Chondrocyte (in vitro differentiated cells): Measurements from ENCODE around the gene EPHB1. TPM values are rescaled to one million over a fixed set of nuclear protein-coding genes. Genes with fewer than 3 reads are reported as not detected.

Experiments used
- DNase-seq: peaks from one replicate; pipeline ENCODE4 v3.0.0; 2021; ENCODE audit warnings: mixed read lengths, low spot score
- H3K27ac Mint-ChIP-seq: one replicate; pipeline ENCODE4 v1.8.0; 2021; ENCODE audit warnings: mild to moderate bottlenecking, moderate library complexity, mixed read lengths; ENCODE audit not compliant: unreplicated experiment
- H3K27me3 Mint-ChIP-seq: 2 replicates; pipeline ENCODE4 v1.8.0; 2021; ENCODE audit warnings: low read depth, mixed read lengths
- H3K36me3 Mint-ChIP-seq: 2 replicates; pipeline ENCODE4 v1.8.0; 2021; ENCODE audit warnings: low read depth, mixed read lengths
- H3K4me1 Mint-ChIP-seq: 2 replicates; pipeline ENCODE4 v1.8.0; 2021; ENCODE audit warnings: low read depth, mild to moderate bottlenecking, mixed read lengths
- H3K4me3 Mint-ChIP-seq: one replicate; pipeline ENCODE4 v1.8.0; 2021; ENCODE audit warnings: mild to moderate bottlenecking, moderate library complexity, mixed read lengths; ENCODE audit not compliant: unreplicated experiment
- H3K9me3 Mint-ChIP-seq: 2 replicates; pipeline ENCODE4 v1.8.0; 2021; ENCODE audit warnings: low read depth, mixed read lengths
- CTCF ChIP-seq: fragments of 200-600 bp; sonication (generic); IDR thresholded peaks from 2 replicates; pipeline ENCODE4 v1.5.0; 2021; ENCODE audit warnings: antibody characterized with exemption, mild to moderate bottlenecking, moderate library complexity
- total RNA-seq: library from RNA; stranded (reverse); gene quantifications from 3 replicates; pipeline ENCODE4 v1.2.1, GENCODE V29; 2021

Gene EPHB1
- total RNA-seq, 1 donor from 2014 or later, result 1.7 TPM

- Mint-ChIP-seq H3K9me3 (no peaks in the 10 kb centered on the region), H3K4me1 (no peaks in the 10 kb centered on the region)
- no peak for TF ChIP-seq CTCF
These were observed 41.9 kb downstream of the EPHB1 start for GRCh38 chr3:134836921-134837320.

GRCh38 chr3:134838599-134838998 is 43.5 kb downstream of the EPHB1 start:
- TF ChIP-seq CTCF, result peak; percentile 59
- Mint-ChIP-seq H3K27ac (no peak overlapping the region), H3K36me3 (peaks cover 2% of the 10 kb centered on the region), H3K4me3 (no peak overlapping the region), H3K27me3 (no peaks in the 10 kb centered on the region), H3K9me3 (peaks cover 12% of the 10 kb centered on the region), H3K4me1 (no peaks in the 10 kb centered on the region)
- DNase-seq, result no peak

More at GRCh38 chr3:134836921-134837320, 41.9 kb downstream of the EPHB1 start:
- H3K27ac Mint-ChIP-seq, result no peak overlapping the region
- no peak for DNase-seq
- H3K4me3 Mint-ChIP-seq, result no peak overlapping the region
- H3K27me3 Mint-ChIP-seq, result no peaks in the 10 kb centered on the region
- no peaks in the 10 kb centered on the region for H3K36me3 Mint-ChIP-seq

GRCh38 chr3:134839422-134839821 is 44.4 kb downstream of the EPHB1 start:
- TF ChIP-seq CTCF, result no peak
- H3K4me1 Mint-ChIP-seq, result no peaks in the 10 kb centered on the region
- DNase-seq, result no peak
- H3K36me3 Mint-ChIP-seq, result peaks cover 2% of the 10 kb centered on the region
- H3K27me3 Mint-ChIP-seq, result no peaks in the 10 kb centered on the region
- H3K9me3 Mint-ChIP-seq, result peaks cover 20% of the 10 kb centered on the region
- H3K4me3 Mint-ChIP-seq, result no peak overlapping the region
- H3K27ac Mint-ChIP-seq, result no peak overlapping the region

- Mint-ChIP-seq H3K4me1 (no peaks in the 10 kb centered on the region), H3K9me3 (peaks cover 21% of the 10 kb centered on the region), H3K27ac (no peak overlapping the region), H3K27me3 (no peaks in the 10 kb centered on the region), H3K4me3 (no peak overlapping the region), H3K36me3 (peaks cover 2% of the 10 kb centered on the region)
- TF ChIP-seq CTCF, result no peak
- no peak for DNase-seq
These were observed 44.9 kb downstream of the EPHB1 start for GRCh38 chr3:134839990-134840389.

- no peak overlapping the region for H3K27ac Mint-ChIP-seq
- no peak overlapping the region for H3K4me3 Mint-ChIP-seq
- peaks cover 2% of the 10 kb centered on the region for H3K36me3 Mint-ChIP-seq
- TF ChIP-seq CTCF, result no peak
- no peaks in the 10 kb centered on the region for H3K27me3 Mint-ChIP-seq
- H3K4me1 Mint-ChIP-seq, result no peaks in the 10 kb centered on the region
- H3K9me3 Mint-ChIP-seq, result peaks cover 21% of the 10 kb centered on the region
- no peak for DNase-seq
These were observed 45.4 kb downstream of the EPHB1 start for GRCh38 chr3:134840459-134840858.
